H9 (cell line): Measurements from ENCODE around the gene GRIA1. TPM values are rescaled to one million over a fixed set of nuclear protein-coding genes. Genes with fewer than 3 reads are reported as not detected.

ENCODE experiments used
- DNase-seq: peaks from one replicate; pipeline ENCODE4 v3.0.0-alpha.2; 2017
- H2AFZ ChIP-seq: one replicate; pipeline ENCODE4 v1.6.1; 2013; ENCODE audit warnings: mild to moderate bottlenecking, low read length, control low read depth, moderate library complexity
- H2AK5ac ChIP-seq: 2 replicates; pipeline ENCODE4 v1.6.1; 2013; ENCODE audit warnings: low read length, control low read depth, mixed read lengths; ENCODE audit not compliant: insufficient read length
- H2BK120ac ChIP-seq: one replicate; pipeline ENCODE4 v1.6.1; 2013; ENCODE audit warnings: low read depth, mild to moderate bottlenecking, low read length, control low read depth, inconsistent platforms; ENCODE audit not compliant: poor library complexity, severe bottlenecking
- H2BK12ac ChIP-seq: 2 replicates; pipeline ENCODE4 v1.6.1; 2013; ENCODE audit warnings: low read length, control low read depth, mixed read lengths, low read depth; ENCODE audit not compliant: insufficient read length
- H2BK15ac ChIP-seq: 2 replicates; pipeline ENCODE4 v1.6.1; 2013; ENCODE audit warnings: low read depth, low read length, control low read depth
- H2BK20ac ChIP-seq: one replicate; pipeline ENCODE4 v1.6.1; 2013; ENCODE audit warnings: low read depth, mild to moderate bottlenecking, low read length, control low read depth, inconsistent platforms; ENCODE audit not compliant: poor library complexity, severe bottlenecking
- H2BK5ac ChIP-seq: 2 replicates; pipeline ENCODE4 v1.6.1; 2013; ENCODE audit warnings: low read length, control low read depth, mixed read lengths; ENCODE audit not compliant: insufficient read length
- H3K14ac ChIP-seq: 2 replicates; pipeline ENCODE4 v1.6.1; 2013; ENCODE audit warnings: low read length, control low read depth; ENCODE audit not compliant: insufficient read depth
- H3K18ac ChIP-seq: 2 replicates; pipeline ENCODE4 v1.6.1; 2013; ENCODE audit warnings: low read depth, mild to moderate bottlenecking, mixed read lengths, low read length, control low read depth; ENCODE audit not compliant: insufficient read length
- H3K23ac ChIP-seq: 2 replicates; pipeline ENCODE4 v1.6.1; 2013; ENCODE audit warnings: low read length, control low read depth, mixed read lengths, low read depth; ENCODE audit not compliant: insufficient read length
- H3K23me2 ChIP-seq: 2 replicates; pipeline ENCODE4 v1.6.1; 2013; ENCODE audit warnings: low read depth, mild to moderate bottlenecking, mixed read lengths, low read length, control low read depth; ENCODE audit not compliant: insufficient read length, poor library complexity, severe bottlenecking
- H3K27ac ChIP-seq: 2 replicates; pipeline ENCODE4 v1.5.1; 2013; ENCODE audit warnings: low read length, control low read depth, mixed read lengths, low read depth; ENCODE audit not compliant: insufficient read length
- H3K27me3 ChIP-seq: 2 replicates; pipeline ENCODE4 v1.6.1; 2013; ENCODE audit warnings: low read length, control low read depth, inconsistent platforms; ENCODE audit not compliant: insufficient read depth
- H3K4ac ChIP-seq: 2 replicates; pipeline ENCODE4 v1.6.1; 2013; ENCODE audit warnings: low read depth, mild to moderate bottlenecking, control low read depth, inconsistent platforms, low read length, moderate library complexity
- H3K4me1 ChIP-seq: 2 replicates; pipeline ENCODE4 v1.6.1; 2013; ENCODE audit warnings: low read length, control low read depth, inconsistent platforms; ENCODE audit not compliant: insufficient read depth
- H3K4me2 ChIP-seq: 2 replicates; pipeline ENCODE4 v1.6.1; 2013; ENCODE audit warnings: low read length, control low read depth, mixed read lengths; ENCODE audit not compliant: insufficient read length, insufficient read depth
- H3K56ac ChIP-seq: 2 replicates; pipeline ENCODE4 v1.6.1; 2013; ENCODE audit warnings: low read depth, mild to moderate bottlenecking, mixed read lengths, low read length, control low read depth; ENCODE audit not compliant: insufficient read length
- H3K79me1 ChIP-seq: 2 replicates; pipeline ENCODE4 v1.6.1; 2013; ENCODE audit warnings: low read depth, mild to moderate bottlenecking, moderate library complexity, low read length, control low read depth, inconsistent platforms; ENCODE audit not compliant: insufficient read depth, poor library complexity, severe bottlenecking
- H3K79me2 ChIP-seq: 2 replicates; pipeline ENCODE4 v1.6.1; 2013; ENCODE audit warnings: low read length, control low read depth, inconsistent platforms; ENCODE audit not compliant: insufficient read depth
- H3K9ac ChIP-seq: 2 replicates; pipeline ENCODE4 v1.6.1; 2013; ENCODE audit warnings: low read length, control low read depth, mixed read lengths; ENCODE audit not compliant: insufficient read length; ENCODE audit errors: extremely low read depth
- H3K9me3 ChIP-seq: one replicate; pipeline ENCODE4 v1.6.1; 2013; ENCODE audit warnings: low read depth, low read length, inconsistent platforms; ENCODE audit not compliant: control insufficient read depth
- H3T11ph ChIP-seq: one replicate; pipeline ENCODE4 v1.6.1; 2013; ENCODE audit warnings: mild to moderate bottlenecking, low read length, control low read depth, inconsistent platforms
- H4K20me1 ChIP-seq: one replicate; pipeline ENCODE4 v1.6.1; 2013; ENCODE audit not compliant: control insufficient read depth, insufficient read length, insufficient read depth
- H4K5ac ChIP-seq: 2 replicates; pipeline ENCODE4 v1.6.1; 2013; ENCODE audit warnings: low read depth, mild to moderate bottlenecking, mixed read lengths, low read length, control low read depth; ENCODE audit not compliant: insufficient read length
- H4K8ac ChIP-seq: replicated peaks from 2 replicates; pipeline ENCODE4 v1.6.1; 2013; ENCODE audit warnings: low read length, control low read depth, mixed read lengths, low read depth; ENCODE audit not compliant: insufficient read length
- H4K91ac ChIP-seq: 2 replicates; pipeline ENCODE4 v1.6.1; 2013; ENCODE audit warnings: low read depth, mild to moderate bottlenecking, moderate library complexity, mixed read lengths, low read length, control low read depth; ENCODE audit not compliant: insufficient read length
- H3K27ac Mint-ChIP-seq, 3 experiments: 2 replicates in 2 of 3; 3 replicates in 1 of 3; pipeline ENCODE4 v1.8.0; 2020 to 2021; ENCODE audit warnings: mixed read lengths in 3 of 3, mild to moderate bottlenecking in 1 of 3, moderate library complexity in 1 of 3
- H3K27me3 Mint-ChIP-seq: 2 replicates; pipeline ENCODE4 v1.8.0; 2021; ENCODE audit warnings: low read depth, mild to moderate bottlenecking, moderate library complexity, mixed read lengths
- H3K36me3 Mint-ChIP-seq, 3 experiments: 2 replicates in 2 of 3; 3 replicates in 1 of 3; pipeline ENCODE4 v1.8.0; 2020 to 2021; ENCODE audit warnings: low read depth in 3 of 3, mixed read lengths in 3 of 3; ENCODE audit not compliant: insufficient read depth in 1 of 3
- H3K4me1 Mint-ChIP-seq, 2 experiments: 2 replicates each; pipeline ENCODE4 v1.8.0; 2020; ENCODE audit warnings: mixed read lengths in 2 of 2
- H3K4me3 Mint-ChIP-seq, 2 experiments: 2 replicates in 1 of 2; 3 replicates in 1 of 2; pipeline ENCODE4 v1.8.0; 2020 to 2021; ENCODE audit warnings: mild to moderate bottlenecking in 2 of 2, mixed read lengths in 2 of 2, moderate library complexity in 1 of 2
- H3K9me3 Mint-ChIP-seq, 2 experiments: 2 replicates in 1 of 2; 3 replicates in 1 of 2; pipeline ENCODE4 v1.8.0; 2020; ENCODE audit warnings: mild to moderate bottlenecking in 2 of 2, mixed read lengths in 2 of 2, moderate library complexity in 1 of 2
- total RNA-seq: library from RNA; stranded (reverse); gene quantifications from 2 replicates; pipeline ENCODE4 v1.2.1, GENCODE V29; 2021
- TF ChIP-seq, protein P1 (sequence below): fragments of 200-600 bp; sonication (generic); conservative IDR thresholded peaks from 3 replicates; pipeline ENCODE4 v1.8.0; 2021; ENCODE audit warnings: antibody characterized with exemption, mild to moderate bottlenecking

GRIA1 gene
- total RNA-seq, 1 experiment from 2014 or later, result 0.52 TPM

DNA sequence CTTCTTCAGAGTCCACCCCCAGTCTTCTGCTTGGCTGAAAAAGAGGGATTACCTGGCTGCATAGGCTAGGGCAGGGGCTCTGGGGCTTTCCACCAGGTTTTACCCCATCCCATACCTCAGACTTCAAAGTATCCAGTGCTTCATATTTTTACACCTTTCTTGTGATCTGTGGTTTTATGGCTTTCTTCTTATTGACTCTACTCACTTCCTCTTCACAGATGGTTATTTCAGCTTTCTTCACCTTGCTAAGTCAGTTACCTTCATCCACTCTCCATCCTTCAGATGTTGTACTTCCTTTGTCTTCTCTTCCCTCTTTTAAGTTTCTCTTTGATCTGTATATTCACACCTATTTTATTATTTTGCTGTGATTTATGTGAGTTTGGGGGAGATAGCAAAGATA, 104.3 kb downstream of the GRIA1 start:
- Histone ChIP-seq H3K9ac (no peak overlapping the region), H3K56ac (no peak overlapping the region), H2BK20ac (no peak overlapping the region), H3K79me2 (no peaks in the 10 kb centered on the region), H4K5ac (no peak overlapping the region), H4K91ac (no peak overlapping the region), H2AK5ac (no peak overlapping the region), H3K4ac (no peak overlapping the region), H2BK120ac (no peak overlapping the region), H2BK12ac (no peak overlapping the region), H3K9me3 (no peaks in the 10 kb centered on the region), H3K79me1 (no peaks in the 10 kb centered on the region), H3K27me3 (no peaks in the 10 kb centered on the region), H3K4me1 (no peaks in the 10 kb centered on the region), H2AFZ (no peak overlapping the region), H3K4me2 (no peak overlapping the region), H3K14ac (no peak overlapping the region), H3K18ac (no peak overlapping the region), H2BK5ac (no peak overlapping the region), H3K27ac (no peak overlapping the region), H3T11ph (no peak overlapping the region), H3K23me2 (no peaks in the 10 kb centered on the region), H4K8ac (no peak overlapping the region), H2BK15ac (no peak overlapping the region), H3K23ac (no peak overlapping the region), H4K20me1 (no peaks in the 10 kb centered on the region)
- TF ChIP-seq, protein P1, sequence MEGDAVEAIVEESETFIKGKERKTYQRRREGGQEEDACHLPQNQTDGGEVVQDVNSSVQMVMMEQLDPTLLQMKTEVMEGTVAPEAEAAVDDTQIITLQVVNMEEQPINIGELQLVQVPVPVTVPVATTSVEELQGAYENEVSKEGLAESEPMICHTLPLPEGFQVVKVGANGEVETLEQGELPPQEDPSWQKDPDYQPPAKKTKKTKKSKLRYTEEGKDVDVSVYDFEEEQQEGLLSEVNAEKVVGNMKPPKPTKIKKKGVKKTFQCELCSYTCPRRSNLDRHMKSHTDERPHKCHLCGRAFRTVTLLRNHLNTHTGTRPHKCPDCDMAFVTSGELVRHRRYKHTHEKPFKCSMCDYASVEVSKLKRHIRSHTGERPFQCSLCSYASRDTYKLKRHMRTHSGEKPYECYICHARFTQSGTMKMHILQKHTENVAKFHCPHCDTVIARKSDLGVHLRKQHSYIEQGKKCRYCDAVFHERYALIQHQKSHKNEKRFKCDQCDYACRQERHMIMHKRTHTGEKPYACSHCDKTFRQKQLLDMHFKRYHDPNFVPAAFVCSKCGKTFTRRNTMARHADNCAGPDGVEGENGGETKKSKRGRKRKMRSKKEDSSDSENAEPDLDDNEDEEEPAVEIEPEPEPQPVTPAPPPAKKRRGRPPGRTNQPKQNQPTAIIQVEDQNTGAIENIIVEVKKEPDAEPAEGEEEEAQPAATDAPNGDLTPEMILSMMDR, result no peak
- Mint-ChIP-seq H3K9me3 (no peaks in the 10 kb centered on the region), H3K4me3 (no peak overlapping the region), H3K27ac (no peak overlapping the region), H3K36me3 (no peaks in the 10 kb centered on the region), H3K4me1 (no peaks in the 10 kb centered on the region), H3K27me3 (no peaks in the 10 kb centered on the region)
- no peak for DNase-seq
